Measurements from ENCODE around the gene MLANA. TPM values are rescaled to one million over a fixed set of nuclear protein-coding genes. Genes with fewer than 3 reads are reported as not detected.
"Not testable (repeated sequence)": the region's sequence is repeated elsewhere in the genome, so short reads cannot be mapped to it uniquely, and the experiment has no call there.

MLANA gene
- total RNA-seq, 1 donor from 2014 or later, result not detected

DNA sequence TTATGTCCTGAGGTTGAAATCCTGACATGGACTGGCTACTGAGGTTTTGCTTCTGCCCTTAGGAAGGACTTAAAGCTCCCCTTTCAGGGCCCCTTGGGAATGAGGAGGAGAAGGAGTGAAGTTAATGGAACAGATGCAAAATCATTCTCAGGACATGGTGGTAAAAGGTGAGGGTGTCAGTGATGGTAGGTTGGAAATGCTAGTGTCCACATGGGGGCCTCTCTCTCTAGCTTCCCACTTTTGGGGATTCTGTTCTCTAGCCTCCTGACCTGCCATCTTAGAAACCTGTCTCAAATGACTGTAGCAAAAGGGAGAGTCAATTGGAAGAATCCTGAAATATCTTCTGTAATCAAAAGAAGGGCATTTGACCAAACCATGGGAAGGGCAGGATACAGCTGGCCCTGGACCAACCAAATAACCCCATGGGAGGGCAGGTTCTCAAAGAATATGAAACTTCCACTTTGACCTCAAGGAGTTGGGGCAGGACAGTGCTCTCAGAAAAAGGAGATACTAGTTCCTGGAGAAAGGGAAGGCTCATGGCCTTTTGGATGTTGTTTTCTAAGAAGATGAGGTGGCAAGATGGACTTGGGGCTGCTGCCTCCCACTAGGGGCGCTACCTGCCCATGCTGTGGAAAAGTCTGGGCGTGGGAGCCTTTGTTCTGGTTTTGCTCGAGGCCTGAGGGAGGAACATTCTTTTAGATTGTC is 21.2 kb upstream of the MLANA start:
- DNase-seq (ENCODE audit: extremely low read depth, low read depth, low spot score), result no peak

- no peak for DNase-seq (ENCODE audit: extremely low read depth, low read depth, low spot score)
Measured at GRCh38 chr9:5870020-5870339, 20.7 kb upstream of the MLANA start.

DNA sequence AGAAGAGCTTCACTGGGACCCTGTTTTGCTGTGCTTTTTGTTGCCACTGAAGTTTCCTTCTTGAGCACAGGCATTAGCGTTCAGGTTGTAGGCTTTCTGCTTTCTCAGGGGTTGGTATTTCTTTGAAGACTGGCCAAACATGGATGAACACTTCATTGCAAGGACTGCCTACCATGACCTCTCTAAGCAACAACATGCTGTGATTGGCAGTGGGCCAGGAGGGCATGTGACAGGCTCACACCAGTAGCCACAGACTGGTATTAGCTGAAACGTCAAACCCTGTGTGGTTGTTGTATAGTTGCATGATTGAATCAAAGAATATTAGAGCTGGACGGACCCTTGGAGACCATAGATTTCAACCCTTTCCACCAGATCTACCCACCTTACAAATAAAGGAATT is 20.0 kb upstream of the MLANA start:
- no peak for DNase-seq (ENCODE audit: extremely low read depth, low read depth, low spot score)

DNA sequence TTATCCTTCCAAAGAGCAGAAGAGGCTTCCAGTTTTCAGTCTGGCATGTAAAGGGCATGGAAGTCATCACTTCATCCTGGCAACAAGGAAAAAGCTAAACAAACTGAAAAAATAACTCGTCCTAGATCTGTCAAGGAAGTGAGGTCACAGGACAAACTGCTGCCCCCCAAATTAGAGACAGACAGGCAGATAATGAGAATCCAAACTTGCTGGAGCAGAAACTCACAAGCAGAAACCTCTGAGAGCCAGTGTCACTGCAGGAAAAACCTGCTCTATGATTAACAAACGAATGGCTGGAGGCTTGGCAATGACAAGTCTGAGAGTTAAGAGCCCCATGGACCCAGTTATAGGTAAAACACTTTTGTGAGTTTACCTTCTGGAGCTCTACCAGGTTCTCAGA is 18.9 kb upstream of the MLANA start:
- DNase-seq (ENCODE audit: extremely low read depth, low read depth, low spot score), result no peak

- no peak for DNase-seq (ENCODE audit: extremely low read depth, low read depth, low spot score)
Measured at GRCh38 chr9:5872511-5872910, 18.2 kb upstream of the MLANA start.

DNA sequence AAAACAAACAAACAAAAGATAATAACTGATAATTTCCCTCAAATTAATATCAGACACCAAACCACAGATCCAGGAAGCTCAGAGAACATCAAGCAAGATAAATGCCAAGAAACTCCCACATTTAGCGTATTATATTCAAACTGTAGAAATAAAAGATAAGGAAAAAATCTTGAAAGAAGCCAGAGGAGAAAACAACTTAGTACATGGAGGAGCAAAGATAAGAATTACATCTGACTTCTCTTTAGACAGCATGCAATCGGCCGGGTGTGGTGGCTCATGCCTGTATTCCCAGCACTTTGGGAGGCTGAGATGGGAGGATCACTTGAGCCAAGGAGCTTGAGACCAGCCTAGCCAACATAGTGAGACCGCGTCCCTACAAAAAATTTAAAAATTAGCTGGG is 17.2 kb upstream of the MLANA start:
- no peak for DNase-seq (ENCODE audit: extremely low read depth, low read depth, low spot score)

GRCh38 chr9:5874048-5874447 is 16.6 kb upstream of the MLANA start:
- no peak for DNase-seq (ENCODE audit: extremely low read depth, low read depth, low spot score)

- no peak for DNase-seq (ENCODE audit: extremely low read depth, low read depth, low spot score)
Measured at GRCh38 chr9:5876026-5876425, 14.7 kb upstream of the MLANA start.

DNA sequence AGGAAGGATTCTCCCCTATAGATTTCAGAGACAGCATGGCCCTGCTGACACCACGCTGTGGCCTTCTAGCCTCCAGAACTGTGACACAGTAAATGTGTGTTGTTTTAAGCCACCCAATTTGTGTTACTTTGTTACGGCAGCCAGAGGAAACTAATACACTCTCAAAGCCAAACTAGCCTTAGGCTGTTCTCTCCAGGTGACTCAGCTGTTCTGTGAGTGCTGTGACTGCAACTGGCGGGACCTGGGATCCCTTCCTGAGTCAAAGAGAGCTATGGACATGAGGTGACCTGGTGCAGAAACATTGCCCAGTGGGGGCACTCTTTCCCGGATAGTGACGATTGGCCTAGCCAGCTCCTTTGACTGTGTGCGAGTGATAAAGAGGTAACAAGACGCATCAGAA is 14.0 kb upstream of the MLANA start:
- no peak for DNase-seq (ENCODE audit: extremely low read depth, low read depth, low spot score)

DNA sequence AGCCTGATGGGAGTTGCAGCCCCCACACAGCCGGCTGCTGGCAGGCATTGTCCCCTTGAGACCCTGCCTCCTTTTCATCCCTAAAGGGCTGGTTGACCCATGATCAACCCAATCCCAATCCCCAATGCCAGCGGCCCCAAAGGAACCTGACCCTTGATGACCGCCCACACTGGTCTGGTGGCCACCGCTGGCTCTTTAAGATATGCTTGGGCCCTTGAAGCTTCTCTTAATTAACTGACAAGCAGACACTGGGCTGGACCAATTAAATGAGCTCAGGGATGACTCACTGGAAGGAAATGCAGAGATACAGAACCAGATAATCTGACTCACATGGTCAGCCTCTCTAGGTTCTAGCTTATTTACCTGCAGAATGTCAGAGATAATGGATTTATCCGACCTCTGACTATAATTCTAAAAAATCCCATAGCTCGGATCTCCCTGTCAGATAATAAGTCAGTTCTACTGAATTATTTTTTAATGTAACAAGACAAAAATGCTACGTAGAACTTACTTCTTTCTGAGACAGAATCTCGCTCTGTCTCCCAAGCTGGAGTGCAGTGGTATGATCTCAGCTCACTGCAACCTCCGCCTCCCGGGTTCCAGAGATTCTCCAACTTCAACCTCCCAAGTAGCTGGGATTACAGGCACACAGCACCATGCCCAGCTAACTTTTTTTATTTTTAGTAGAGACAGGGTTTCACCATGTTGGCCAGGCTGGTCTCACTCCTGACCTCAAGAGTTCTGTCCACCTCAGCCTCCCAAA is 11.1 kb upstream of the MLANA start:
- DNase-seq (ENCODE audit: extremely low read depth, low read depth, low spot score), result no peak

GRCh38 chr9:5882244-5883012 is 8.3 kb upstream of the MLANA start:
- not testable (repeated sequence) for DNase-seq (ENCODE audit: extremely low read depth, low read depth, low spot score)

- no peak for DNase-seq (ENCODE audit: extremely low read depth, low read depth, low spot score)
Measured at GRCh38 chr9:5884191-5884590, 6.5 kb upstream of the MLANA start.

DNA sequence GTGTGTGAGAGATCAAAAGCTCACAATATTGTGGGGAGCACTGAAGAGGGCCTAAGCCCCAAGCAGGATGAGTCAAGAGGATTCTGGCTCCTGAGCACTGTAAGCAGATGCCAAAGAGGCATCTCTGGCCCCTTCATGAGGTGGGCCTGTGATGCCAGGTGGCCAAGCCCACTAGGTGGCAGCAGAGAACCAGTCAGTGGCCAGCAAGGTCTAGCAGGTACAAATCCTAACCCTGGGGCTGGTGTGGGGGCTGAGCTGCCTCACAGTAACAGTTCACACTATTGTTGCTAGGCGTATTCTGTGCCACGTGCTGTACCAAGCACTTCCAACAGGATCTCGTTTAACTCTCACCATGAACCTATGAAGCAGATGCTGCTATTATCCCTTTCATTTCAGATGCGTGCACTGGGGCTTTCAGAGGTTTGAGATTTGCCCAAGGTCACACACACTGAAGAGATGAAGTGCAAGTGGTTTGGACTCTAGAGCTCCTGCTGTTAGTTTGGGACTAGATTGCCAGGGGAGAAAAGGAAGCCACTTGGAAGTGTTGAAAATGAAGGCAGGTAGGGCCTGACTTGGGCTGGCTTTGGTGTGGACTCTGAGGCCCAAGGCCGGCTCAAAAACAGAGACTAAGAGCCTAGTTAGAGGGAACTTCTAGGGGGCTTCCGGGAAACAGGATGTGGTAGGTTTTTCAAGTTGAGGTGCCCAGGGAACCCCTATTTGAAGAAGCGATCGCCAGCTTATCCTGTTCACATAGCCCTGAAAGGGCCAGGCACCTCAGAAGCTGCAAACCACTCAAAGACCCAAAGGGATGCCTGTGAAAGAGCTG is 4.4 kb upstream of the MLANA start:
- DNase-seq (ENCODE audit: extremely low read depth, low read depth, low spot score), result no peak

DNA sequence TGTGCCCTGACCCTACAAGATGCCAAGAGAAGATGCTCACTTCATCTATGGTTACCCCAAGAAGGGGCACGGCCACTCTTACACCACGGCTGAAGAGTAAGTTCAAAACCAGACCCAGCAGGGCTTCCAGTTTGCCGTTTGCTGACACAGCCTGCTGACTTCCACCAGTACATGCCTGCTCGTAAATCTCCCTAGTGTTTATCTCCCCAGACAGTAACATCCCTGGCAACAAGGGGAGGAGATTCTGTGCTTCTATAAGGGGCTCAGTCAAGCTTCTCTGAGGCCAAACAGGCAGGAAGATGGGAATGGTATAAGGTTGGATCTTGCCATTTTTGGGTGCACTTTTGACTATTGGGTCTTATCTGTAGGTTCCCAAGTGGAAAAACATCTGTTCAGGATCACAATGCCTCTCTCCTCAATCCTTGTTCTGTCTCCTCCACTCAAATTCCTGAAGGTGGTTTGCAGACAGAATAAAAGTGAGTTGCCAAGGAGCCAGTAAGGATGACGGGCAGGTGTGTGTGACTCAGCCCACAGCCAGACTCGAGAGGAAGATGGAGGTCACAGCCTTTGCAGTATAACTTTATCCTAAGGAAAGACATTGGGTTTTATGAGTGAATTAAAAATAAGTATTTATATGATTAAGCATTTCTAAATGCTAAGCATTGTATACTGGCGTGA is 1.9 kb downstream of the MLANA start:
- no peak for DNase-seq (ENCODE audit: extremely low read depth, low read depth, low spot score)

DNA sequence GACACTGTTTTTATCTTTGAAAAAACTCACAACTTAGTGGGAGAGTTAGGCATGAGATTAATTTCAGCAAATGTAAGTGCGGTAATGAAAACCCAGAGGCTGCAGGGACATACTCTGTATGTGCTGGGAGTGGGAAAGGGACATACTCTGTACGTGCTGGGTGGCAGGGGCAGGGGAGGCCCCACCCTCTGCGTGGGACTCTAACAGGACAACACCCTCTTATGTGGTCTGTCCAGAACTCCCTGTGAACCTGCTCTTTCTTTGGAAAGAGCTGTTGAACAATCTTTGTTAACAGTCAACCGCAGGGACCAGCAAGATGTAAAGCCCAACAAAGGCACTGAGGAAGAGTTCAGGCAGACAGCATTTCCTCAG is 2.4 kb downstream of the MLANA start:
- no peak for DNase-seq (ENCODE audit: extremely low read depth, low read depth, low spot score)

DNA sequence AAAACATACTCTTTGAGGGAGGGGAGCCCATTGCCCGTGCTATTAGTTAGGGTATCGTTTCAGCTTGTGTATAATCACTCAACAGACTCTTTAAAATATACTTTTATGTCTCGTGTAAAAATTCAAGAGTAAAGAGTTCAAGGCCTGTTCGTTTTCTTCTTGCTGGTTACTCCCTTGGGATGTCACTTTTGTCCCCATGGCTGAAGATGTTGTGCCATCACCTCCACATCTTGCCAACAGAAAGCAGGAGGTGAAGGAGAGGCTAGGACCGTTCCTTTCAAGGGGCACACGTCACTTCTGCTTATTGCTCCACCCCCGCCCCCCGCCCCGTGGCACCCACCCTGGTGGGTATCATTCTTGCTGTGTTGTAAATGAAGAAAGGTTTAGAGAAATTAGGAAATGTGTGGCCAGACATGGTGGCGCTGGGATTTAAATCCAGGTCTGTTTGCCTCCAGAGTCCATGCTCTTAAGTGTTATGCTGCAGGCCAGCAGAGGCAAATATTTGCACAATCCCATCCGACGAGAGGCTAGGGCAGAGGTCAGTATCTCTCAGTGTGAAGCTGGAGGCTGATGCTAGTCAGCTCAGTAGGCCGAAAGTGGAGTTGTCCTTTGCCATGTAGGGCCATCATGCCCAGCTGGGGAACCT is 3.0 kb downstream of the MLANA start:
- DNase-seq (ENCODE audit: extremely low read depth, low read depth, low spot score), result no peak

DNA sequence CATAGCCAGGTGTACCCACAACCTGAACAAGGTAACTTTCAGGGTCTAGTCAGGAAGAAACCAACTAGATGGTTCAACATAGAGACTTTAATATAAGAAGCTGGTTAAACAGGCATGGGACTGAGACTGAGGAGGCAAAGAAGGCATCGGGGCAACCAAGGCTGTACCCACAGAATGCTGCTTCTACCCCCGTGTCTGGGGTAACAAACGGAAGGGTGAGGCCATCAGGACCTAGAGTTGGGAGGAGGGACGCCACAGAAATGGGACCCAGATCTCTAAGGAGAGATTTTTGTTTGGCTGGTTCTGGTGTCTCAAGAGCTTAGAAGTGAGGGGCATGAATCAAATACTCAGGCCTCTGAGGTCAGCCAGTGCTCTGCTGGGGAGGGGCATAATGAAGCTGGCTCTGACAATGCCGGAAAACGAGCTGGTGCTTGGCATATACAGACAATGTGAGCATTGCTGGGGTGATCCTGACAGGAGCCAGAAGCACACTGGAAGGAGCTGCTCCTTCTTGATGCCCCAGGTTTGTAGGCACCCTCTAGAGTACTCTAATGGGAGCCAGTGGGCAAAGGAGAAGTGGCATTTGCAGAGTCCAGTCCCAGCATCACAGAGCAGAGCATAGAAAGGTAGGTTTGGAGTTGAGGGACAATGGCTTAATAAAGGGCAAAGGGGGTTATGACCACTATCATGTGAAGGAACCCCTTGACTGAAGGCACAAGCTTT is 3.7 kb downstream of the MLANA start:
- no peak for DNase-seq (ENCODE audit: extremely low read depth, low read depth, low spot score)

DNA sequence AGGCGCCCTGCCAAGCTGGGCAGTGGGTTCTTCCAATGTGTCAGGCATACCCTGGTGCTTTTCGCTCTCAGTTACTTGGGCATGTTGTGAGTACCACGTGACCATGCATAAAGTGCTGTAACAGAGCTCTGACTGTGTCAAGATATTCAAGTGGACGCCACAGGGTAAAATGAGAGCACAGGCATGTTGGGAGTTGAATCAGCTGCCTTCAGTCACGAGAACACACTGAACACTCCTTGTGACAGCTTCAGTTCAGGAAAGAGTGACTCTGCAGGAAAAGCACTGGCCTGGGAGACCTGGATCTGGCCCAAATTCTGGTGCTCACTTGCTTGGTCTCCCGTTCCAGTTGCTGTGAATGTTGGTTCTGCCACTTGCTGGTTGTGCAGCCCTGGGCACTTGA is 5.1 kb downstream of the MLANA start:
- DNase-seq (ENCODE audit: extremely low read depth, low read depth, low spot score), result peak; percentile 22

DNA sequence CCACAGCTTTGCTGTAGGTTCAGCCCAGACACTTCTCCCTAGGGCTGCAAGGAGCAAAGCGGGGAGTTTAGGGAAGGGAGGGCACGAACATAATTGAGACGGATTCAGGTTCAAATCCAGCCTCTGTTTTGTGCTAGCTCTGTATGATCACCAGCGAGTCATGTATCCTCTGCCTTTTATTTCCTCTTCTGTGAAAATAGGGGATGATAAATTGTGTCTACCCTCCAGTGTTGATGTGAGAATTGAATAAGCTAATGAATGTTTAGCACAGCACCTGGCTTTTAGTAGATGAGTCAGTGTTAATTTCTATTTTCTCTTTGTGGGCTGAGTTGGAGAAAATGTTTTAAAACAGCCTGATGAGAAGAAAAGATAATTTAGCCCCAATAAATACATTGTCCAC is 6.2 kb downstream of the MLANA start:
- no peak for DNase-seq (ENCODE audit: extremely low read depth, low read depth, low spot score)
